MM.1S (cell line): Measurements from ENCODE around the gene ADAMTS17.

Experiments
- EZH2 ChIP-seq: fragments of 300-600 bp; sonication (generic); optimal IDR thresholded peaks from 2 replicates; pipeline ENCODE3; 2017; ENCODE audit warnings: low read depth, mild to moderate bottlenecking, antibody characterized with exemption, low read length, mixed read lengths
- TF ChIP-seq, protein P1 (sequence below): fragments of 300-600 bp; sonication (generic); IDR thresholded peaks from 2 replicates; pipeline ENCODE4 v1.5.1; 2016; ENCODE audit warnings: antibody characterized with exemption, low read length, mixed read lengths

DNA sequence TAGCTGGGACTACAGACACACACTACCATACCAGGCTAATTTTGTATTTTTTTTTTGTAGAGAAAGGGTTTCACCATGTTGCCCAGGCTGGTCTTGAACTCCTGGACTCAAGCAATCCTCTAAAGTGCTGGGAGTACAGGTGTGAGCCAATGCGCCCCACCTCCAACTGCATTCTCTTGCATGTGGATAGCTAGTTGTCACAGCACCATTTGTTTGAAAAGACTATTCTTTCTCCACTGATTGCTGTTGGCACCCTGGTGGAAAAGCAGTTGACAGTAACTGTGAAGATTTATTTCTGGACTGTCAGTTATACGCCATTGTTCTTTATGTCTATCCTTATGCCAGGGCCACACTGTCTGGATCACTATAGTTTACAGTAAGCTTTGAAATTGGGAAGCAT lies 303.9 kb downstream of the ADAMTS17 start:
- TF ChIP-seq EZH2 = no peak
- TF ChIP-seq, protein P1, sequence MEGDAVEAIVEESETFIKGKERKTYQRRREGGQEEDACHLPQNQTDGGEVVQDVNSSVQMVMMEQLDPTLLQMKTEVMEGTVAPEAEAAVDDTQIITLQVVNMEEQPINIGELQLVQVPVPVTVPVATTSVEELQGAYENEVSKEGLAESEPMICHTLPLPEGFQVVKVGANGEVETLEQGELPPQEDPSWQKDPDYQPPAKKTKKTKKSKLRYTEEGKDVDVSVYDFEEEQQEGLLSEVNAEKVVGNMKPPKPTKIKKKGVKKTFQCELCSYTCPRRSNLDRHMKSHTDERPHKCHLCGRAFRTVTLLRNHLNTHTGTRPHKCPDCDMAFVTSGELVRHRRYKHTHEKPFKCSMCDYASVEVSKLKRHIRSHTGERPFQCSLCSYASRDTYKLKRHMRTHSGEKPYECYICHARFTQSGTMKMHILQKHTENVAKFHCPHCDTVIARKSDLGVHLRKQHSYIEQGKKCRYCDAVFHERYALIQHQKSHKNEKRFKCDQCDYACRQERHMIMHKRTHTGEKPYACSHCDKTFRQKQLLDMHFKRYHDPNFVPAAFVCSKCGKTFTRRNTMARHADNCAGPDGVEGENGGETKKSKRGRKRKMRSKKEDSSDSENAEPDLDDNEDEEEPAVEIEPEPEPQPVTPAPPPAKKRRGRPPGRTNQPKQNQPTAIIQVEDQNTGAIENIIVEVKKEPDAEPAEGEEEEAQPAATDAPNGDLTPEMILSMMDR = no peak
